ENCODE measurements around the gene UGP2.

Gene UGP2

DNA sequence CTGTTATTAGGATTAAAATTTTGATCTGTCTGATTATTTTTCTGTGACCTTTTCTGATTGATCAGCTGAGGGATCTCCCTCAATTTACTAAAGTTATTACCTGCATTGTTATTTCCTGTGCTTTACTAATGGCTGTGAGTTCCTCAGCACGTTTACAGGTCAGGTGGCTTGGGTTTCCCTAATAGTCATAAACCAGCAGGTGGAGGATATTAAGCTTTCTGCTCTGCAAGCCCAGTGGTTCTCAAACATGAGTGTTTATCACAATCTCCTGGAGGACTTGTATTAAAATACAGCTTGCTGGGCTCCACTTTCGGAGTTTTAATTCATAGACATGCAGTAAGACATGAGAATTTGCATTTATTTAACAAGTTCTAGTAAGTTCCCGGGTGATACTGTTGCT, 22.4 kb upstream of the UGP2 start:
- H3K9ac ChIP-seq (ENCODE audit: low read length) = no peak overlapping the region

GRCh38 chr2:63819765-63820717, 21.7 kb upstream of the UGP2 start:
- Histone ChIP-seq H3K4me3 (ENCODE audit: low read length) (no peak overlapping the region), H3K9ac (ENCODE audit: low read length) (no peak overlapping the region), H3K36me3 (ENCODE audit: control insufficient read depth, insufficient read depth, low read length) (no peaks in the 10 kb centered on the region), H3K27ac (ENCODE audit: low read depth, low read length) (no peak overlapping the region), H3K27me3 (ENCODE audit: control insufficient read depth, insufficient read depth, low read length) (no peaks in the 10 kb centered on the region), H3K4me1 (ENCODE audit: control insufficient read depth, insufficient read depth, low read length) (no peaks in the 10 kb centered on the region)

More for the DNA sequence above, 22.4 kb upstream of the UGP2 start:
- no peaks in the 10 kb centered on the region for H3K4me1 ChIP-seq (ENCODE audit: control insufficient read depth, insufficient read depth, low read length)
- H3K27me3 ChIP-seq (ENCODE audit: control insufficient read depth, insufficient read depth, low read length) = no peaks in the 10 kb centered on the region
- no peak overlapping the region for H3K27ac ChIP-seq (ENCODE audit: low read depth, low read length)
- no peak overlapping the region for H3K4me3 ChIP-seq (ENCODE audit: low read length)
- H3K36me3 ChIP-seq (ENCODE audit: control insufficient read depth, insufficient read depth, low read length) = no peaks in the 10 kb centered on the region

- no peaks in the 10 kb centered on the region for H3K27me3 ChIP-seq (ENCODE audit: control insufficient read depth, insufficient read depth, low read length)
- no peaks in the 10 kb centered on the region for H3K4me1 ChIP-seq (ENCODE audit: control insufficient read depth, insufficient read depth, low read length)
- H3K9ac ChIP-seq (ENCODE audit: low read length) = no peak overlapping the region
- H3K4me3 ChIP-seq (ENCODE audit: low read length) = no peak overlapping the region
- H3K36me3 ChIP-seq (ENCODE audit: control insufficient read depth, insufficient read depth, low read length) = no peaks in the 10 kb centered on the region
- H3K27ac ChIP-seq (ENCODE audit: low read depth, low read length) = no peak overlapping the region
These were observed 20.7 kb upstream of the UGP2 start for GRCh38 chr2:63820969-63821368.

GRCh38 chr2:63821396-63821795, 20.3 kb upstream of the UGP2 start:
- Histone ChIP-seq H3K27me3 (ENCODE audit: control insufficient read depth, insufficient read depth, low read length) (no peaks in the 10 kb centered on the region), H3K9ac (ENCODE audit: low read length) (no peak overlapping the region), H3K36me3 (ENCODE audit: control insufficient read depth, insufficient read depth, low read length) (no peaks in the 10 kb centered on the region), H3K4me3 (ENCODE audit: low read length) (no peak overlapping the region), H3K27ac (ENCODE audit: low read depth, low read length) (no peak overlapping the region), H3K4me1 (ENCODE audit: control insufficient read depth, insufficient read depth, low read length) (no peaks in the 10 kb centered on the region)

DNA sequence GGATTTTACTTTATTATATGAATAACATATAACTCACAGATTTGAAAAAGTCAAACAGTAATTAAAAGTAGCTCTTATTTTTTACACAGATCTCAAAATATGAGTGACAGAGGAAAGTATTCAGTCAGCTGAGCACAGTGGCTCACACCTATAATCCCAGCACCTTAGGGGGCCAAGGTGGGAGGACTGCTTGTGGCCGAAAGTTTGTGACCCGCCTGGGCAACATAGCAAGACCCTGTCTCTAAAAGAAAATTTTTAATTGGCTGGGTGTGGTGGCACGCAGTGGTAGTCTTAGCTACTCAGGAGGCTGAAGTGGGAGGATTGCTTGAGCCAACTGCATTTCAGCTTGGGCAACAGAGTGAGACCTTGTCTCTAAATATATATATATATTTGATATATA, 19.2 kb upstream of the UGP2 start:
- H3K27me3 ChIP-seq (ENCODE audit: control insufficient read depth, insufficient read depth, low read length) = no peaks in the 10 kb centered on the region
- no peaks in the 10 kb centered on the region for H3K36me3 ChIP-seq (ENCODE audit: control insufficient read depth, insufficient read depth, low read length)
- no peaks in the 10 kb centered on the region for H3K4me1 ChIP-seq (ENCODE audit: control insufficient read depth, insufficient read depth, low read length)
- H3K9ac ChIP-seq (ENCODE audit: low read length) = no peak overlapping the region
- H3K4me3 ChIP-seq (ENCODE audit: low read length) = no peak overlapping the region
- no peak overlapping the region for H3K27ac ChIP-seq (ENCODE audit: low read depth, low read length)

DNA sequence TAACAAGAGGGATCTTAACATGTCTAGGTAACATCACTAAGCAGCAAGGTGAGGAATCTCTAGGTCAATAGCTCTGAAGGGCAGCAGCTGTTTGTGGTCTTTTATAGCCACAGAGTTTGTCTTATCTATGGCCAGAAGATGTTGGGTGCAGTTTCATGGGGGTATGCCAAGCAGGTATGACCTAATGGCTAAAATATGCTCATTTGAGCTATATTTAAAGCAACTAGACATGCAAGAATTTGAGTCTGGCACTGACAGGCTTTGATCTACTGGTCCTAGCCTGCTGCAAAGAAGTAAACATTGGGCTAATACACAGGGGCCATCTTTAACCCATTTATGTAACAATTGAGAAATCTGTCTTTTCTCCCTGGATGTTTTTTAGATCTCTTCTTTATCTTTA, 13.9 kb upstream of the UGP2 start:
- H3K36me3 ChIP-seq (ENCODE audit: control insufficient read depth, insufficient read depth, low read length) = no peaks in the 10 kb centered on the region
- H3K27me3 ChIP-seq (ENCODE audit: control insufficient read depth, insufficient read depth, low read length) = no peaks in the 10 kb centered on the region
- no peak overlapping the region for H3K27ac ChIP-seq (ENCODE audit: low read depth, low read length)
- no peak overlapping the region for H3K4me3 ChIP-seq (ENCODE audit: low read length)
- H3K4me1 ChIP-seq (ENCODE audit: control insufficient read depth, insufficient read depth, low read length) = no peaks in the 10 kb centered on the region
- no peak overlapping the region for H3K9ac ChIP-seq (ENCODE audit: low read length)

GRCh38 chr2:63831176-63831575, 10.5 kb upstream of the UGP2 start:
- no peak overlapping the region for H3K4me3 ChIP-seq (ENCODE audit: low read length)
- H3K27me3 ChIP-seq (ENCODE audit: control insufficient read depth, insufficient read depth, low read length) = no peaks in the 10 kb centered on the region
- no peaks in the 10 kb centered on the region for H3K4me1 ChIP-seq (ENCODE audit: control insufficient read depth, insufficient read depth, low read length)
- H3K9ac ChIP-seq (ENCODE audit: low read length) = no peak overlapping the region
- no peaks in the 10 kb centered on the region for H3K36me3 ChIP-seq (ENCODE audit: control insufficient read depth, insufficient read depth, low read length)
- H3K27ac ChIP-seq (ENCODE audit: low read depth, low read length) = no peak overlapping the region

DNA sequence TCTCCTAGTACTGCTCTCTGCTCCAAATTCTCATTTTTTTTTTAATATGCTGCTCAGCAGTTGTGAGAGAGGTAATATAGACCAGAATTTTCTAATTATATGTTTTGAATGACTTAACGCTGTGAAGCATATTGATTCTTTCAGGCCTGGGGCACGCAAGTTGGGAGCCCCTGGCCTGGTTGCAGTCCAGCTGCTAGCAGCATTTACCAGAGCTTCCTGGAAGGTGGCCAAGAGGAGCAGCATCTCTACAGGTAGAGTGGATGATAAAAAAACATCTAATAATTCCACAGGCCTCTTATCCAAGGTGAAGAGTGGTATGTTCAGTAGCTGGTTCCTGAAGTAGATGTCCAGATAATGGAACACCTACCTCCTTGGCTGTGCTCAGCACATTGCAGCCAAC, 7.3 kb upstream of the UGP2 start:
- Histone ChIP-seq H3K27me3 (ENCODE audit: control insufficient read depth, insufficient read depth, low read length) (no peaks in the 10 kb centered on the region), H3K27ac (ENCODE audit: low read depth, low read length) (no peak overlapping the region), H3K4me1 (ENCODE audit: control insufficient read depth, insufficient read depth, low read length) (no peaks in the 10 kb centered on the region)

DNA sequence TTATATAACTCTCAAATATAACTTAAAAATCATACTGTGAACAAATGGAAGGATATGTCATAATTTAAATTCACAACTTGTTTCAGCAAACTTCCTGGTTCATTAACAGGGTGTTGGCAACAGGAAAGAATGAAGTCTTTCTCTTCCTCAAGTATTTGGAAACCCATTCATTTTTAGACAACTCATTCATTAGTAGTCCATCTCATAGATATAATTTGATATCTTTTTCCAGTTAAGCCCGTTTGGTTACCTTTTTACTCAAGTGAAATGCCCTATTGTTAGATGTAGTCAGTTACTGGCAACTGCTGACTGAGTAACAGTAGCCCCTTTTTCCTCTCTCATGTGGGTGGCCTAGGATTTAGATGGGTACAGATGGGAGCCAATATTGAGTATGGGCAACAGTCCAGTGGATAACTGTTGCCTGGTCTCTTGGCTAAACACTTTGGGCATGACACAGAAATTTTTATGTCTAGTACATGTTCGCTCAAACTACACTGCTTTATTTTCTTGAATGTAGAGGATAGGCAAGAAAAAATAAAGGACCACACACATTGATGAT, 4.6 kb upstream of the UGP2 start:
- Histone ChIP-seq H3K27ac (ENCODE audit: low read depth, low read length) (no peak overlapping the region), H3K4me3 (ENCODE audit: low read length) (no peak overlapping the region), H3K36me3 (ENCODE audit: control insufficient read depth, insufficient read depth, low read length) (no peaks in the 10 kb centered on the region), H3K4me1 (ENCODE audit: control insufficient read depth, insufficient read depth, low read length) (no peaks in the 10 kb centered on the region), H3K27me3 (ENCODE audit: control insufficient read depth, insufficient read depth, low read length) (no peaks in the 10 kb centered on the region), H3K9ac (ENCODE audit: low read length) (no peak overlapping the region)

More for the DNA sequence above, 7.3 kb upstream of the UGP2 start:
- Histone ChIP-seq H3K4me3 (ENCODE audit: low read length) (no peak overlapping the region), H3K36me3 (ENCODE audit: control insufficient read depth, insufficient read depth, low read length) (no peaks in the 10 kb centered on the region), H3K9ac (ENCODE audit: low read length) (no peak overlapping the region)

GRCh38 chr2:63840081-63840784, 1.5 kb upstream of the UGP2 start:
- peak overlapping the region; percentile 97 for H3K4me3 ChIP-seq (ENCODE audit: low read length)
- no peaks in the 10 kb centered on the region for H3K27me3 ChIP-seq (ENCODE audit: control insufficient read depth, insufficient read depth, low read length)
- H3K27ac ChIP-seq (ENCODE audit: low read depth, low read length) = peak overlapping the region; percentile 98
- peak overlapping the region; percentile 78 for H3K9ac ChIP-seq (ENCODE audit: low read length)
- no peaks in the 10 kb centered on the region for H3K4me1 ChIP-seq (ENCODE audit: control insufficient read depth, insufficient read depth, low read length)
- H3K36me3 ChIP-seq (ENCODE audit: control insufficient read depth, insufficient read depth, low read length) = no peaks in the 10 kb centered on the region

DNA sequence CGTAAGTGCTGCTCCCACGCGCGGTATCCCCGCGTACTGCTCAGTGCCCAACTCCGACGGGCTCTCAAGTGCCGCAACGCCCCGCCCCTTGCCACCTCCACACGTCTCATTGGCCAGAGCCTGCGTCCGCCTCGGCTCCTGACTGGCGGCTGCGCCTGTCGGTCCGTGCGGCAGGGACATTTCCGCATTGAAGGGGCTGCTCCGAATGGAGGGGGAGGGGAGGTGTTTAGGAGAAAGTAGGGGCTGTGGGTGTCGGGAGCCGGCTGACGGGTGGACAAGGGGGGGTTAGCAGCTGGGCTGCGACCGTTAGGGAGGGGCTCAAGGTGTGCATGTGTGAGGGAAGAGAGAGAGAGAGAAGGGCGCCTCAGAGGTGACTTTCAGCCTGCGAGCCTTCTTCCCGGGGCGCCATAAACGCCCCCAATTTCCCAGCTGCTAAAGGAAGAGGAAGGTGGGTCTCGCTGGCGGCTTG, 877 bp upstream of the UGP2 start:
- peak overlapping the region; percentile 97 for H3K4me3 ChIP-seq (ENCODE audit: low read length)
- no peaks in the 10 kb centered on the region for H3K36me3 ChIP-seq (ENCODE audit: control insufficient read depth, insufficient read depth, low read length)
- no peaks in the 10 kb centered on the region for H3K27me3 ChIP-seq (ENCODE audit: control insufficient read depth, insufficient read depth, low read length)
- peak overlapping the region; percentile 98 for H3K27ac ChIP-seq (ENCODE audit: low read depth, low read length)
- H3K4me1 ChIP-seq (ENCODE audit: control insufficient read depth, insufficient read depth, low read length) = no peaks in the 10 kb centered on the region
- peak overlapping the region; percentile 98 for H3K9ac ChIP-seq (ENCODE audit: low read length)

Data from rectal smooth muscle tissue (tissue), 1 donor.